ENCODE results near the gene SEBOX. TPM values are rescaled to one million over a fixed set of nuclear protein-coding genes. Genes with fewer than 3 reads are reported as not detected.

SEBOX gene
- total and polyA plus RNA-seq, 2 experiments from 2014 or later, result not detected

DNA sequence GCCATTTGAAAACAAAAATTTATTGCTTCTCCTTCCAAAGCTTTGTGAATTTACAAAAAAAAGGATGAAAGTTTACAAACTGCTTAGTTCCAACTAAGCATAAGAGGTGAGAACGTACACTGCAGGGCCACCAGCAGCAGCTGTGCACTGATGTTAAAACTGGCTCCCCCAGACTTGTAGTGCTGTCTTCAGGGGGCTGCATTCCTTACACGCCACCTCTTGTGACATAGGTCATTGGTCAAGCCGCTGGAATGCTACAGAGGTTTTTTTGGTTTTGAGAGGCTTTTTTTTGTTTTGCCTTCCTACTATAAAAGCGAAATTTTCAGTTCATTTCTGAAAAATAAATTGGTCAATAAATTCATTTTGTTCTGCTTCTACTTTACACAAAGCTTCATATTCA, 36.7 kb downstream of the SEBOX start:
- H3K9me3 Mint-ChIP-seq, result no peaks in the 10 kb centered on the region
- no peak overlapping the region for H3K4me3 Mint-ChIP-seq
- TF ChIP-seq POLR2AphosphoS5 (IDR thresholded peaks at IDR 0.05; ENCODE audit: low read depth) (no peak), ZNF114 (CRISPR knock-in tag; IDR thresholded peaks at IDR 0.05) (no peak), CREB1 (CRISPR knock-in tag; IDR thresholded peaks at IDR 0.05; ENCODE audit: low read depth) (no peak)
- peaks cover 11% of the 10 kb centered on the region for H3K4me1 ChIP-seq (ENCODE audit: insufficient read depth)
- peaks cover 5% of the 10 kb centered on the region for H3K27me3 Mint-ChIP-seq (ENCODE audit: insufficient read depth, low read depth, poor library complexity)
- H3K4me2 ChIP-seq, result no peak overlapping the region
- H3K27ac Mint-ChIP-seq, result no peak overlapping the region
- DNase-seq (ENCODE audit: low spot score) (no peak), ATAC-seq (no peak)
- H3F3A ChIP-seq (replicated peaks; ENCODE audit: low read depth), result peaks cover 23% of the 10 kb centered on the region; the same call in 1 of the 2 replicates
- H3K36me3 Mint-ChIP-seq (ENCODE audit: low read depth), result peaks cover 48% of the 10 kb centered on the region
- no peak overlapping the region for H3K4me3 ChIP-seq
- H3K27me3 ChIP-seq (ENCODE audit: insufficient read depth), result no peaks in the 10 kb centered on the region
- peaks cover 29% of the 10 kb centered on the region for H3K79me2 ChIP-seq (replicated peaks; ENCODE audit: insufficient read depth)
- no peaks in the 10 kb centered on the region; the same call in 2 of the 3 replicates for H3K4me1 Mint-ChIP-seq
- no peak overlapping the region for H3K27ac ChIP-seq (ENCODE audit: low read depth)
- peaks cover 22% of the 10 kb centered on the region for H3K36me3 ChIP-seq (ENCODE audit: insufficient read depth)
- H3K9me2 ChIP-seq (ENCODE audit: insufficient read depth), result no peaks in the 10 kb centered on the region
- peaks cover 47% of the 10 kb centered on the region for H4K20me1 ChIP-seq (replicated peaks; ENCODE audit: insufficient read depth)
- no peak overlapping the region for H2AFZ ChIP-seq

DNA sequence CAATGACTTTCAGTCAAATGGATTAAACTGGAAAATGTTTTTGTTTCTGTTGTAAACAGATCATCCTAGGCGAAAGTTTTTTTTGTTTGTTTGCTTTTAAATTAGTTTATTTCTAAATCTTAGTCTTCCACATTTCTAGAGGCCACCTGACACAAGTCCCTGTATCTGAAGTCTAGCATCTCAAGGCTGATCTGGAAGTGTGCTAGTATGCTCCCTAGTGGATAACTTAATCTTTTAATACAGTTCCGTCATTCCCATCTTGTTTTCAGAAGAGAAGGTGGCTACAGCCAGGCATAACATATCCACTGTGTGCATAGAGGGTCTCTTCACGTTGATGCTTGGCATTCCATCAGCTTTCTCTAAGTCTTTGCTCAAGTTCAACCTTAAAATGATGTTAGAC, 37.3 kb downstream of the SEBOX start:
- ATAC-seq (no peak), DNase-seq (ENCODE audit: low spot score) (no peak)
- H3K27ac Mint-ChIP-seq, result no peak overlapping the region
- peaks cover 5% of the 10 kb centered on the region for H3K4me1 Mint-ChIP-seq
- Histone ChIP-seq H4K20me1 (replicated peaks; ENCODE audit: insufficient read depth) (peaks cover 49% of the 10 kb centered on the region), H2AFZ (no peak overlapping the region), H3K4me3 (no peak overlapping the region), H3K4me2 (no peak overlapping the region), H3K27me3 (ENCODE audit: insufficient read depth) (no peaks in the 10 kb centered on the region), H3K27ac (ENCODE audit: low read depth) (peak overlapping the region; percentile 5; the same call in 1 of the 2 replicates), H3K4me1 (ENCODE audit: insufficient read depth) (peaks cover 17% of the 10 kb centered on the region), H3K36me3 (ENCODE audit: insufficient read depth) (peaks cover 22% of the 10 kb centered on the region), H3K79me2 (replicated peaks; ENCODE audit: insufficient read depth) (peaks cover 35% of the 10 kb centered on the region), H3F3A (replicated peaks; ENCODE audit: low read depth) (peaks cover 23% of the 10 kb centered on the region; the same call in 1 of the 2 replicates), H3K9me2 (ENCODE audit: insufficient read depth) (no peaks in the 10 kb centered on the region)
- H3K27me3 Mint-ChIP-seq (ENCODE audit: insufficient read depth, low read depth, poor library complexity), result peaks cover 5% of the 10 kb centered on the region
- no peaks in the 10 kb centered on the region for H3K9me3 Mint-ChIP-seq
- H3K36me3 Mint-ChIP-seq (ENCODE audit: low read depth), result peaks cover 52% of the 10 kb centered on the region
- TF ChIP-seq CTCF (conservative IDR thresholded peaks at IDR 0.05; ENCODE audit: low read depth in 2 of 2) (0 out of 4 replicates have a peak, but pooled peaks have one; percentile 8 to 15), ZNF462 (CRISPR knock-in tag; IDR thresholded peaks at IDR 0.05) (no peak)
- no peak overlapping the region for H3K4me3 Mint-ChIP-seq
